WTC11 (cell line): ENCODE results near the gene GRM8. TPM values are rescaled to one million over a fixed set of nuclear protein-coding genes. Genes with fewer than 3 reads are reported as not detected.
"Not testable (repeated sequence)": the region's sequence is repeated elsewhere in the genome, so short reads cannot be mapped to it uniquely, and the experiment has no call there.

ENCODE experiments used
- ATAC-seq: fragments of 200-7000 bp; cut with Tn5 transposase; 2 replicates; pipeline ENCODE4 v1.10.0; 2021; ENCODE audit warnings: mild to moderate bottlenecking, moderate library complexity
- CTCF ChIA-PET: fragments of 300-600 bp; sonication (Branson Sonifier 250); formaldehyde crosslinking; loops from one replicate; lab custom pipeline; 2021; ENCODE audit warnings: antibody characterized with exemption; lab: Charles Lee
- POLR2A ChIA-PET: fragments of 350-600 bp; sonication (Branson Sonifier 250); formaldehyde crosslinking; loops from one replicate; lab custom pipeline; 2021; ENCODE audit warnings: antibody characterized with exemption; lab: Charles Lee
- DNase-seq: peaks from one replicate; pipeline ENCODE4 v3.0.0; 2021; ENCODE audit warnings: low spot score
- H3K27ac Mint-ChIP-seq: 2 replicates; pipeline ENCODE4 v1.8.0; 2021; ENCODE audit warnings: mixed read lengths
- H3K27me3 Mint-ChIP-seq: 2 replicates; pipeline ENCODE4 v1.8.0; 2021; ENCODE audit warnings: low read depth, mild to moderate bottlenecking, moderate library complexity, mixed read lengths
- H3K36me3 Mint-ChIP-seq: 2 replicates; pipeline ENCODE4 v1.8.0; 2021; ENCODE audit warnings: mixed read lengths
- H3K4me1 Mint-ChIP-seq: 2 replicates; pipeline ENCODE4 v1.8.0; 2022; ENCODE audit warnings: mixed read lengths
- H3K4me3 Mint-ChIP-seq: 2 replicates; pipeline ENCODE4 v1.8.0; 2021; ENCODE audit warnings: mild to moderate bottlenecking, moderate library complexity, mixed read lengths
- H3K9me3 Mint-ChIP-seq: 2 replicates; pipeline ENCODE4 v1.8.0; 2021; ENCODE audit warnings: mixed read lengths
- ATF1 ChIP-seq: sonication (generic); formaldehyde crosslinking; IDR thresholded peaks from 2 replicates; pipeline ENCODE4 v1.8.1; 2023; ENCODE audit warnings: mild to moderate bottlenecking, moderate library complexity, missing genetic modification reagents
- CREB1 ChIP-seq: sonication (generic); formaldehyde crosslinking; IDR thresholded peaks from 2 replicates; pipeline ENCODE4 v1.8.0; 2023; ENCODE audit warnings: mild to moderate bottlenecking, missing genetic modification reagents
- E2F4 ChIP-seq: sonication (generic); formaldehyde crosslinking; IDR thresholded peaks from 2 replicates; pipeline ENCODE4 v1.8.1; 2022; ENCODE audit warnings: low read depth, mild to moderate bottlenecking, moderate library complexity, missing genetic modification reagents, borderline replicate concordance
- E2F5 ChIP-seq: sonication (generic); formaldehyde crosslinking; IDR thresholded peaks from 2 replicates; pipeline ENCODE4 v1.8.1; 2022; ENCODE audit warnings: mild to moderate bottlenecking, moderate library complexity, missing genetic modification reagents
- ERG ChIP-seq: fragments of 250-450 bp; sonication (Bioruptor Pico); IDR thresholded peaks from 2 replicates; pipeline ENCODE4 v1.8.0; 2021; ENCODE audit warnings: mild to moderate bottlenecking
- GABPB1 ChIP-seq: sonication (generic); formaldehyde crosslinking; IDR thresholded peaks from 2 replicates; pipeline ENCODE4 v1.8.1; 2023; ENCODE audit warnings: mild to moderate bottlenecking, missing genetic modification reagents
- NFATC4 ChIP-seq: fragments of 250-450 bp; sonication (Bioruptor Pico); IDR thresholded peaks from 2 replicates; pipeline ENCODE4 v1.9.0; 2021; ENCODE audit warnings: mild to moderate bottlenecking
- NFYB ChIP-seq: sonication (generic); formaldehyde crosslinking; conservative IDR thresholded peaks from 2 replicates; pipeline ENCODE4 v1.8.0; 2022; ENCODE audit warnings: low read depth, missing genetic modification reagents
- NR3C1 ChIP-seq: sonication (generic); formaldehyde crosslinking; conservative IDR thresholded peaks from 2 replicates; pipeline ENCODE4 v1.8.1; 2023; ENCODE audit warnings: low read depth, mild to moderate bottlenecking, missing genetic modification reagents
- OVOL2 ChIP-seq: fragments of 250-450 bp; sonication (Bioruptor Pico); IDR thresholded peaks from 2 replicates; pipeline ENCODE4 v1.9.0; 2021; ENCODE audit warnings: mild to moderate bottlenecking, borderline replicate concordance
- PRRX2 ChIP-seq: fragments of 250-450 bp; sonication (Bioruptor Pico); IDR thresholded peaks from 2 replicates; pipeline ENCODE4 v1.8.0; 2021; ENCODE audit warnings: mild to moderate bottlenecking
- RELA ChIP-seq: sonication (generic); formaldehyde crosslinking; IDR thresholded peaks from 2 replicates; pipeline ENCODE4 v1.8.1; 2022; ENCODE audit warnings: missing genetic modification reagents, mild to moderate bottlenecking, borderline replicate concordance
- RORB ChIP-seq: fragments of 250-450 bp; sonication (Bioruptor Pico); IDR thresholded peaks from 2 replicates; pipeline ENCODE4 v1.9.0; 2021; ENCODE audit warnings: mild to moderate bottlenecking
- SMAD3 ChIP-seq: sonication (generic); formaldehyde crosslinking; IDR thresholded peaks from 2 replicates; pipeline ENCODE4 v1.8.0; 2022; ENCODE audit warnings: missing genetic modification reagents, mild to moderate bottlenecking, borderline replicate concordance
- SMAD4 ChIP-seq: sonication (generic); formaldehyde crosslinking; IDR thresholded peaks from 2 replicates; pipeline ENCODE4 v1.8.0; 2022; ENCODE audit warnings: mild to moderate bottlenecking, missing genetic modification reagents
- STAT6 ChIP-seq: sonication (generic); formaldehyde crosslinking; conservative IDR thresholded peaks from 2 replicates; pipeline ENCODE4 v1.8.1; 2023; ENCODE audit warnings: mild to moderate bottlenecking, low read depth, missing genetic modification reagents, moderate library complexity
- ZNF281 ChIP-seq: sonication (generic); formaldehyde crosslinking; IDR thresholded peaks from 2 replicates; pipeline ENCODE4 v1.8.0; 2023; ENCODE audit warnings: mild to moderate bottlenecking, missing genetic modification reagents
- ZNF532 ChIP-seq: fragments of 250-450 bp; sonication (Bioruptor Pico); IDR thresholded peaks from 2 replicates; pipeline ENCODE4 v1.9.0; 2021; ENCODE audit warnings: mild to moderate bottlenecking, borderline replicate concordance
- total RNA-seq: library from RNA; stranded (reverse); gene quantifications from 3 replicates; pipeline ENCODE4 v1.2.3, GENCODE V29; 2021

Gene GRM8
- total RNA-seq, 1 experiment from 2014 or later: 2.3 TPM

- no peak for TF ChIP-seq E2F4 (CRISPR knock-in tag)
- no peak for TF ChIP-seq NFYB (CRISPR knock-in tag)
- TF ChIP-seq SMAD4: no peak
- no peak for TF ChIP-seq ATF1 (CRISPR knock-in tag)
Measured at GRCh38 chr7:126682176-126682575, 570.6 kb downstream of the GRM8 start (continued).

- CTCF ChIA-PET, H3K27ac Mint-ChIP-seq: not testable (repeated sequence)
- H3K9me3 Mint-ChIP-seq: peaks cover 36% of the 10 kb centered on the region
Measured at GRCh38 chr7:126668762-126669161, 584.0 kb downstream of the GRM8 start.

GRCh38 chr7:126668367-126668752 lies 584.4 kb downstream of the GRM8 start:
- peaks cover 6% of the 10 kb centered on the region; the same call in 1 of the 2 replicates for H3K4me1 Mint-ChIP-seq
- H3K27ac Mint-ChIP-seq: no peak overlapping the region
- H3K36me3 Mint-ChIP-seq: peaks cover 4% of the 10 kb centered on the region; the same call in 1 of the 2 replicates
- DNase-seq: no peak
- H3K9me3 Mint-ChIP-seq: peaks cover 36% of the 10 kb centered on the region
- ChIA-PET CTCF (no interaction called here), POLR2A (no interaction called here)
- no peak for TF ChIP-seq CREB1 (CRISPR knock-in tag)
- TF ChIP-seq NFATC4 (CRISPR knock-in tag): no peak
- no peak for TF ChIP-seq E2F5
- no peak for TF ChIP-seq NR3C1 (CRISPR knock-in tag)
- no peak for TF ChIP-seq ZNF281 (CRISPR knock-in tag)
- no peak for TF ChIP-seq STAT6 (CRISPR knock-in tag)
- TF ChIP-seq OVOL2 (CRISPR knock-in tag): no peak
- TF ChIP-seq ERG (CRISPR knock-in tag): no peak
- TF ChIP-seq SMAD3: no peak
- TF ChIP-seq RELA: no peak
- no peak for TF ChIP-seq ZNF532 (CRISPR knock-in tag)
- TF ChIP-seq RORB (CRISPR knock-in tag): no peak
- TF ChIP-seq PRRX2 (CRISPR knock-in tag): no peak
- no peak for TF ChIP-seq GABPB1 (CRISPR knock-in tag)
- ATAC-seq: no peak
- no peak overlapping the region for H3K4me3 Mint-ChIP-seq
- no peaks in the 10 kb centered on the region for H3K27me3 Mint-ChIP-seq

More at GRCh38 chr7:126668762-126669161, 584.0 kb downstream of the GRM8 start:
- DNase-seq, ATAC-seq, POLR2A ChIA-PET, H3K27me3 Mint-ChIP-seq, H3K4me3 Mint-ChIP-seq, H3K4me1 Mint-ChIP-seq, H3K36me3 Mint-ChIP-seq: not testable (repeated sequence)
